ENCODE measurements around the gene CCT2.

The CCT2 gene

GRCh38 chr12:69585189-69586062 lies at the start of gene CCT2:
TSS of gene CCT2 (plus strand) at chr12:69585459. CDS start at chr12:69585522, 63 bp downstream.
- DNase-seq (ENCODE audit: low read depth in 2 of 3, low spot score in 2 of 3): peak; percentile 87 to 91 (median 89)

GRCh38 chr12:69540987-69541386 lies 44.3 kb upstream of the CCT2 start:
- no peak for DNase-seq (ENCODE audit: low read depth in 2 of 3, low spot score in 2 of 3)

GRCh38 chr12:69544087-69544486 lies 41.2 kb upstream of the CCT2 start:
- DNase-seq (ENCODE audit: low read depth in 2 of 3, low spot score in 2 of 3): no peak

- no peak for DNase-seq (ENCODE audit: low read depth in 2 of 3, low spot score in 2 of 3)
Observed at GRCh38 chr12:69545081-69545480, 40.2 kb upstream of the CCT2 start.

GRCh38 chr12:69546693-69547438 lies 38.4 kb upstream of the CCT2 start:
- no peak for DNase-seq (ENCODE audit: low read depth in 2 of 3, low spot score in 2 of 3)

GRCh38 chr12:69548687-69549086 lies 36.6 kb upstream of the CCT2 start:
- no peak for DNase-seq (ENCODE audit: low read depth in 2 of 3, low spot score in 2 of 3)

- DNase-seq (ENCODE audit: low read depth in 2 of 3, low spot score in 2 of 3): no peak
Observed at GRCh38 chr12:69550569-69551350, 34.5 kb upstream of the CCT2 start.

- DNase-seq (ENCODE audit: low read depth in 2 of 3, low spot score in 2 of 3): no peak
Observed at GRCh38 chr12:69553628-69554248, 31.5 kb upstream of the CCT2 start.

- no peak for DNase-seq (ENCODE audit: low read depth in 2 of 3, low spot score in 2 of 3)
Observed at GRCh38 chr12:69555461-69555860, 29.8 kb upstream of the CCT2 start.

- no peak for DNase-seq (ENCODE audit: low read depth in 2 of 3, low spot score in 2 of 3)
Observed at GRCh38 chr12:69556383-69556782, 28.9 kb upstream of the CCT2 start.

GRCh38 chr12:69563166-69563762 lies 22.0 kb upstream of the CCT2 start:
- no peak for DNase-seq (ENCODE audit: low read depth in 2 of 3, low spot score in 2 of 3)

GRCh38 chr12:69566603-69567002 lies 18.7 kb upstream of the CCT2 start:
- no peak for DNase-seq (ENCODE audit: low read depth in 2 of 3, low spot score in 2 of 3)

- DNase-seq (ENCODE audit: low read depth in 2 of 3, low spot score in 2 of 3): no peak
Observed at GRCh38 chr12:69569236-69569635, 16.0 kb upstream of the CCT2 start.

GRCh38 chr12:69570000-69570516 lies 15.2 kb upstream of the CCT2 start:
- no peak for DNase-seq (ENCODE audit: low read depth in 2 of 3, low spot score in 2 of 3)

- DNase-seq (ENCODE audit: low read depth in 2 of 3, low spot score in 2 of 3): no peak
Observed at GRCh38 chr12:69570545-69571399, 14.5 kb upstream of the CCT2 start.

GRCh38 chr12:69575346-69575745 lies 9.9 kb upstream of the CCT2 start:
- DNase-seq (ENCODE audit: low read depth in 2 of 3, low spot score in 2 of 3): no peak

- DNase-seq (ENCODE audit: low read depth in 2 of 3, low spot score in 2 of 3): no peak
Observed at GRCh38 chr12:69578283-69578682, 7.0 kb upstream of the CCT2 start.

- DNase-seq (ENCODE audit: low read depth in 2 of 3, low spot score in 2 of 3): no peak
Observed at GRCh38 chr12:69579029-69579428, 6.2 kb upstream of the CCT2 start.

GRCh38 chr12:69580074-69580473 lies 5.2 kb upstream of the CCT2 start:
- DNase-seq (ENCODE audit: low read depth in 2 of 3, low spot score in 2 of 3): no peak

GRCh38 chr12:69583203-69583602 lies 2.1 kb upstream of the CCT2 start:
- no peak for DNase-seq (ENCODE audit: low read depth in 2 of 3, low spot score in 2 of 3)
